ENCODE data around the gene TNFSF12.

TNFSF12 gene

GRCh38 chr17:7558544-7559319, 9.9 kb downstream of the TNFSF12 start, which contains the start of gene TNFSF13:
TSS of gene TNFSF13 (plus strand) at chr17:7558750. CDS start at chr17:7559040, 290 bp downstream.
- no peak for DNase-seq (ENCODE audit: low read depth in 2 of 2)
- TF ChIP-seq, protein P1, sequence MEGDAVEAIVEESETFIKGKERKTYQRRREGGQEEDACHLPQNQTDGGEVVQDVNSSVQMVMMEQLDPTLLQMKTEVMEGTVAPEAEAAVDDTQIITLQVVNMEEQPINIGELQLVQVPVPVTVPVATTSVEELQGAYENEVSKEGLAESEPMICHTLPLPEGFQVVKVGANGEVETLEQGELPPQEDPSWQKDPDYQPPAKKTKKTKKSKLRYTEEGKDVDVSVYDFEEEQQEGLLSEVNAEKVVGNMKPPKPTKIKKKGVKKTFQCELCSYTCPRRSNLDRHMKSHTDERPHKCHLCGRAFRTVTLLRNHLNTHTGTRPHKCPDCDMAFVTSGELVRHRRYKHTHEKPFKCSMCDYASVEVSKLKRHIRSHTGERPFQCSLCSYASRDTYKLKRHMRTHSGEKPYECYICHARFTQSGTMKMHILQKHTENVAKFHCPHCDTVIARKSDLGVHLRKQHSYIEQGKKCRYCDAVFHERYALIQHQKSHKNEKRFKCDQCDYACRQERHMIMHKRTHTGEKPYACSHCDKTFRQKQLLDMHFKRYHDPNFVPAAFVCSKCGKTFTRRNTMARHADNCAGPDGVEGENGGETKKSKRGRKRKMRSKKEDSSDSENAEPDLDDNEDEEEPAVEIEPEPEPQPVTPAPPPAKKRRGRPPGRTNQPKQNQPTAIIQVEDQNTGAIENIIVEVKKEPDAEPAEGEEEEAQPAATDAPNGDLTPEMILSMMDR (IDR thresholded peaks at IDR 0.05; ENCODE audit: low read depth, low read length) = no peak
- H3K4me3 ChIP-seq (replicated peaks in 1 of 2; ENCODE audit: low read depth in 2 of 2, low read length in 2 of 2) = no peak within 1 kb of the TSS

GRCh38 chr17:7559320-7560171, 10.7 kb downstream of the TNFSF12 start:
- DNase-seq (ENCODE audit: low read depth in 2 of 2) = no peak
- TF ChIP-seq, protein P1 (IDR thresholded peaks at IDR 0.05; ENCODE audit: low read depth, low read length) = no peak
- H3K4me3 ChIP-seq (replicated peaks in 1 of 2; ENCODE audit: low read depth in 2 of 2, low read length in 2 of 2) = no peak overlapping the region

DNA sequence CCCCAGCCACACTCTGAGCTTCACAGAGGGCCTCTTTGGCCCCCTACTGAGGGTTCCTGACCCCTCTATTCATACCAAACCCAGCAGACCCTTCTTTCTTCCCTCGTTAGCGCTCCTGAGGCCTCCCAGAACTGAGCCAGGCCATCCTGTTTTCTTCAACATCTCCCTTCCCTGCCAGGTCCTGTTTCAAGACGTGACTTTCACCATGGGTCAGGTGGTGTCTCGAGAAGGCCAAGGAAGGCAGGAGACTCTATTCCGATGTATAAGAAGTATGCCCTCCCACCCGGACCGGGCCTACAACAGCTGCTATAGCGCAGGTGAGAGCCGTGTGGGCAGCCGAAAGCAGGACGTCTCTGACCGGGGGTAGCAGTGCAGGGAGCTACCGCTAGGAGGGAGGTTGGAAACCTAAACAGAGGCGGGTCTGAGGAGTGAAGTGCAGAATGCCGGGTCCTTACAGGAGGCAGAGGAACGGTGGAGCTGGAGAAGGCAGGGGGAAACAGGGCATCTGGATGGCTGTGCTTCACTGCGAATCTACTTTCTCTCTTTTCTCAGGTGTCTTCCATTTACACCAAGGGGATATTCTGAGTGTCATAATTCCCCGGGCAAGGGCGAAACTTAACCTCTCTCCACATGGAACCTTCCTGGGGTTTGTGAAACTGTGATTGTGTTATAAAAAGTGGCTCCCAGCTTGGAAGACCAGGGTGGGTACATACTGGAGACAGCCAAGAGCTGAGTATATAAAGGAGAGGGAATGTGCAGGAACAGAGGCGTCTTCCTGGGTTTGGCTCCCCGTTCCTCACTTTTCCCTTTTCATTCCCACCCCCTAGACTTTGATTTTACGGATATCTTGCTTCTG, 11.5 kb downstream of the TNFSF12 start:
- DNase-seq (ENCODE audit: low read depth in 2 of 2) = peak; percentile 65 to 68
- H3K4me3 ChIP-seq (replicated peaks in 1 of 2; ENCODE audit: low read depth in 2 of 2, low read length in 2 of 2) = peak overlapping the region; percentile 13 to 86
- TF ChIP-seq, protein P1 (IDR thresholded peaks at IDR 0.05; ENCODE audit: low read depth, low read length) = peak; percentile 86

- peak overlapping the region; percentile 83 to 86 for H3K4me3 ChIP-seq (replicated peaks in 1 of 2; ENCODE audit: low read depth in 2 of 2, low read length in 2 of 2)
- DNase-seq (ENCODE audit: low read depth in 2 of 2) = peak; percentile 88 to 90
- TF ChIP-seq, protein P1 (IDR thresholded peaks at IDR 0.05; ENCODE audit: low read depth, low read length) = peak; percentile 89
Measured at GRCh38 chr17:7561028-7561575, 12.2 kb downstream of the TNFSF12 start.

DNA sequence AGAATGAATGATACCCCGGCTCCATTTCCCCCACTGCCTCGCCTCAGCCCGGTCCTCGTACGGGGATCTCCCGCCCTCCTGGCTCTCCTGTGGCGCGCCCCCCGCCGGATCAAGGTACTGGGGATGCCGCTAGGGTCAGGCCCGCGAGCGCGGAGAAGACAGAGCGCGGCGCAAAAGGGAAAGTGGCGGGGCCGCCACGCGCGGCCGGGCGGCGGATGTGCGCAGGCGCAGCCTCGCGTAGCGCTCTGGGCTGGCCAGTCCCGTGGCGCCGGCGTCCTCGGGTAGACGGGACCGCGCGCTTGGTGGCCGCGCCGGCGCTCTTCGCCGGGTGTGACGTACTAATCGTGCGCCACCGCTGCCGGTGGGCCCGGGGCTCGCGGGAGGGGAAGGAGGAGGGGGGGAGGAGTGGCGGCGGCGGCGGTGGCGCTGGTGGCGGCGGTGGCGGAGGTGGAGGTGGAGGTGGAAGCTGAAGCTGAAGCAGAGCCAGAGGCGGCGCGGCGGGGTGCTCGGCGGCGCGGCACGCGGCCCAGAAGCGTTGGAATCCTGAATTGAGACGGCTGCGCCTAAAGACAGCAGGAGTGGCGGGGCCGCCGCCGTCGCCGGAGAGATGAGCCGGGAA, 12.8 kb downstream of the TNFSF12 start, which contains the start of gene SENP3:
SENP3 (plus strand) TSS at position 331 of the 619 bp plus-strand sequence. CDS start 1,158 bp downstream, outside the sequence.
- DNase-seq (ENCODE audit: low read depth in 2 of 2) = peak; percentile 87 to 93
- H3K4me3 ChIP-seq (replicated peaks in 1 of 2; ENCODE audit: low read depth in 2 of 2, low read length in 2 of 2) = peak within 1 kb of the TSS; percentile 83 to 86
- TF ChIP-seq, protein P1 (IDR thresholded peaks at IDR 0.05; ENCODE audit: low read depth, low read length) = no peak

Data from cardiac fibroblast (primary cell).